A549 (cell line): ENCODE measurements around the gene CDHR5.

ENCODE experiments used
- CEBPB ChIP-seq, 2 experiments: fragments of >200 bp in 1 of 2; sonication (Bioruptor Twin) in 1 of 2; formaldehyde crosslinking in 1 of 2; IDR thresholded peaks; 2 replicates each; pipeline ENCODE4 v1.6.1; 2012 to 2016
- CHD2 ChIP-seq: fragments of 150-350 bp; IDR thresholded peaks from 2 replicates; pipeline ENCODE4 v1.6.1; 2014; ENCODE audit warnings: low read length; ENCODE audit not compliant: partially characterized antibody
- CHD4 ChIP-seq: fragments of 200-600 bp; sonication (generic); IDR thresholded peaks from 2 replicates; pipeline ENCODE4 v1.6.1; 2016; ENCODE audit warnings: antibody characterized with exemption, mild to moderate bottlenecking, borderline replicate concordance
- EP300 ChIP-seq, 2 experiments: fragments of >200 bp; sonication (Bioruptor Twin); formaldehyde crosslinking; IDR thresholded peaks; 2 replicates in 1 of 2; 3 replicates in 1 of 2; pipeline ENCODE4 v1.6.1; 2016 to 2017
- JUN ChIP-seq, 2 experiments: fragments of >200 bp; sonication (Bioruptor Twin); formaldehyde crosslinking; IDR thresholded peaks; 2 replicates in 1 of 2; 3 replicates in 1 of 2; pipeline ENCODE4 v1.6.1; 2016 to 2017
- KDM5A ChIP-seq: fragments of 200-600 bp; sonication (generic); IDR thresholded peaks from 2 replicates; pipeline ENCODE4 v1.6.1; 2016; ENCODE audit warnings: antibody characterized with exemption, mild to moderate bottlenecking
- POLR2A ChIP-seq: IDR thresholded peaks from 2 replicates; pipeline ENCODE4 v1.6.1; 2012; ENCODE audit warnings: mild to moderate bottlenecking, low read length
- RCOR1 ChIP-seq: fragments of 150-350 bp; IDR thresholded peaks from 2 replicates; pipeline ENCODE4 v1.6.1; 2014; ENCODE audit warnings: antibody characterized with exemption, low read length, low read depth
- TF ChIP-seq, protein P1 (sequence below): fragments of 150-350 bp; IDR thresholded peaks from 2 replicates; pipeline ENCODE4 v1.6.1; 2014; ENCODE audit warnings: low read depth, mild to moderate bottlenecking, low read length
- TF ChIP-seq, protein P2 (sequence below): fragments of >200 bp; sonication (Bioruptor Twin); formaldehyde crosslinking; IDR thresholded peaks from 3 replicates; pipeline ENCODE4 v1.6.1; 2016
- TF ChIP-seq, protein P3 (sequence below): fragments of 450-650 bp; IDR thresholded peaks from 2 replicates; pipeline ENCODE4 v1.6.1; 2014; ENCODE audit warnings: antibody characterized with exemption
- TF ChIP-seq, protein P4 (sequence below): fragments of >200 bp; sonication (Bioruptor Twin); formaldehyde crosslinking; IDR thresholded peaks from 3 replicates; pipeline ENCODE4 v1.5.1; 2016
- TF ChIP-seq, protein P5 (sequence below): fragments of 200-600 bp; sonication (generic); IDR thresholded peaks from 2 replicates; pipeline ENCODE4 v1.6.1; 2016; ENCODE audit warnings: antibody characterized with exemption, mild to moderate bottlenecking, moderate library complexity

DNA sequence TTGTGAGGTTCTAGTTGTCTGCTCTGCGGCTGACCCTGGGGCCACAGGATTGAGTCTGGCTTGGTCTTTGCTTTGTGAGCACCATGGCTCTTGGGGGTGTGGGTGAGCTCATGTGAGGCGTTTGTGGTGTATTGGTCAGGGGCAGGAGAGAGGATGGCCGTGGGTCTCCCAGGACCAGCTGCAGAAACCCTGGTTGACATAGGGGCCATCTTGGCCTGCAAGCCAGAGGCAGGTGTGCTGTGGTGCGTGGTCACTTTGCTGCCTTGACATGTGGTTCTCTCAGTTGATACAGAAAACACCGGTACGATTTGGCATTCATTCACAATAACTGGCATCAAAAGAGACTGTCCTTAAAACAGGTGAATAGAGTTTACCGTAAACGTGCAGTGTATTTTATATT lies 37.2 kb downstream of the CDHR5 start:
- TF ChIP-seq CEBPB (IDR thresholded peaks at IDR 0.05): no peak
- TF ChIP-seq, protein P1, sequence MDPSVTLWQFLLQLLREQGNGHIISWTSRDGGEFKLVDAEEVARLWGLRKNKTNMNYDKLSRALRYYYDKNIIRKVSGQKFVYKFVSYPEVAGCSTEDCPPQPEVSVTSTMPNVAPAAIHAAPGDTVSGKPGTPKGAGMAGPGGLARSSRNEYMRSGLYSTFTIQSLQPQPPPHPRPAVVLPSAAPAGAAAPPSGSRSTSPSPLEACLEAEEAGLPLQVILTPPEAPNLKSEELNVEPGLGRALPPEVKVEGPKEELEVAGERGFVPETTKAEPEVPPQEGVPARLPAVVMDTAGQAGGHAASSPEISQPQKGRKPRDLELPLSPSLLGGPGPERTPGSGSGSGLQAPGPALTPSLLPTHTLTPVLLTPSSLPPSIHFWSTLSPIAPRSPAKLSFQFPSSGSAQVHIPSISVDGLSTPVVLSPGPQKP: no peak
- TF ChIP-seq, protein P2, sequence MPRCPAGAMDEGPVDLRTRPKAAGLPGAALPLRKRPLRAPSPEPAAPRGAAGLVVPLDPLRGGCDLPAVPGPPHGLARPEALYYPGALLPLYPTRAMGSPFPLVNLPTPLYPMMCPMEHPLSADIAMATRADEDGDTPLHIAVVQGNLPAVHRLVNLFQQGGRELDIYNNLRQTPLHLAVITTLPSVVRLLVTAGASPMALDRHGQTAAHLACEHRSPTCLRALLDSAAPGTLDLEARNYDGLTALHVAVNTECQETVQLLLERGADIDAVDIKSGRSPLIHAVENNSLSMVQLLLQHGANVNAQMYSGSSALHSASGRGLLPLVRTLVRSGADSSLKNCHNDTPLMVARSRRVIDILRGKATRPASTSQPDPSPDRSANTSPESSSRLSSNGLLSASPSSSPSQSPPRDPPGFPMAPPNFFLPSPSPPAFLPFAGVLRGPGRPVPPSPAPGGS: no peak
- no peak for TF ChIP-seq CHD4
- TF ChIP-seq, protein P3, sequence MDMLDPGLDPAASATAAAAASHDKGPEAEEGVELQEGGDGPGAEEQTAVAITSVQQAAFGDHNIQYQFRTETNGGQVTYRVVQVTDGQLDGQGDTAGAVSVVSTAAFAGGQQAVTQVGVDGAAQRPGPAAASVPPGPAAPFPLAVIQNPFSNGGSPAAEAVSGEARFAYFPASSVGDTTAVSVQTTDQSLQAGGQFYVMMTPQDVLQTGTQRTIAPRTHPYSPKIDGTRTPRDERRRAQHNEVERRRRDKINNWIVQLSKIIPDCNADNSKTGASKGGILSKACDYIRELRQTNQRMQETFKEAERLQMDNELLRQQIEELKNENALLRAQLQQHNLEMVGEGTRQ: no peak
- TF ChIP-seq CHD2: no peak
- TF ChIP-seq, protein P4, sequence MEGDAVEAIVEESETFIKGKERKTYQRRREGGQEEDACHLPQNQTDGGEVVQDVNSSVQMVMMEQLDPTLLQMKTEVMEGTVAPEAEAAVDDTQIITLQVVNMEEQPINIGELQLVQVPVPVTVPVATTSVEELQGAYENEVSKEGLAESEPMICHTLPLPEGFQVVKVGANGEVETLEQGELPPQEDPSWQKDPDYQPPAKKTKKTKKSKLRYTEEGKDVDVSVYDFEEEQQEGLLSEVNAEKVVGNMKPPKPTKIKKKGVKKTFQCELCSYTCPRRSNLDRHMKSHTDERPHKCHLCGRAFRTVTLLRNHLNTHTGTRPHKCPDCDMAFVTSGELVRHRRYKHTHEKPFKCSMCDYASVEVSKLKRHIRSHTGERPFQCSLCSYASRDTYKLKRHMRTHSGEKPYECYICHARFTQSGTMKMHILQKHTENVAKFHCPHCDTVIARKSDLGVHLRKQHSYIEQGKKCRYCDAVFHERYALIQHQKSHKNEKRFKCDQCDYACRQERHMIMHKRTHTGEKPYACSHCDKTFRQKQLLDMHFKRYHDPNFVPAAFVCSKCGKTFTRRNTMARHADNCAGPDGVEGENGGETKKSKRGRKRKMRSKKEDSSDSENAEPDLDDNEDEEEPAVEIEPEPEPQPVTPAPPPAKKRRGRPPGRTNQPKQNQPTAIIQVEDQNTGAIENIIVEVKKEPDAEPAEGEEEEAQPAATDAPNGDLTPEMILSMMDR: no peak
- TF ChIP-seq JUN (IDR thresholded peaks at IDR 0.05): no peak
- TF ChIP-seq KDM5A: no peak
- TF ChIP-seq, protein P5, sequence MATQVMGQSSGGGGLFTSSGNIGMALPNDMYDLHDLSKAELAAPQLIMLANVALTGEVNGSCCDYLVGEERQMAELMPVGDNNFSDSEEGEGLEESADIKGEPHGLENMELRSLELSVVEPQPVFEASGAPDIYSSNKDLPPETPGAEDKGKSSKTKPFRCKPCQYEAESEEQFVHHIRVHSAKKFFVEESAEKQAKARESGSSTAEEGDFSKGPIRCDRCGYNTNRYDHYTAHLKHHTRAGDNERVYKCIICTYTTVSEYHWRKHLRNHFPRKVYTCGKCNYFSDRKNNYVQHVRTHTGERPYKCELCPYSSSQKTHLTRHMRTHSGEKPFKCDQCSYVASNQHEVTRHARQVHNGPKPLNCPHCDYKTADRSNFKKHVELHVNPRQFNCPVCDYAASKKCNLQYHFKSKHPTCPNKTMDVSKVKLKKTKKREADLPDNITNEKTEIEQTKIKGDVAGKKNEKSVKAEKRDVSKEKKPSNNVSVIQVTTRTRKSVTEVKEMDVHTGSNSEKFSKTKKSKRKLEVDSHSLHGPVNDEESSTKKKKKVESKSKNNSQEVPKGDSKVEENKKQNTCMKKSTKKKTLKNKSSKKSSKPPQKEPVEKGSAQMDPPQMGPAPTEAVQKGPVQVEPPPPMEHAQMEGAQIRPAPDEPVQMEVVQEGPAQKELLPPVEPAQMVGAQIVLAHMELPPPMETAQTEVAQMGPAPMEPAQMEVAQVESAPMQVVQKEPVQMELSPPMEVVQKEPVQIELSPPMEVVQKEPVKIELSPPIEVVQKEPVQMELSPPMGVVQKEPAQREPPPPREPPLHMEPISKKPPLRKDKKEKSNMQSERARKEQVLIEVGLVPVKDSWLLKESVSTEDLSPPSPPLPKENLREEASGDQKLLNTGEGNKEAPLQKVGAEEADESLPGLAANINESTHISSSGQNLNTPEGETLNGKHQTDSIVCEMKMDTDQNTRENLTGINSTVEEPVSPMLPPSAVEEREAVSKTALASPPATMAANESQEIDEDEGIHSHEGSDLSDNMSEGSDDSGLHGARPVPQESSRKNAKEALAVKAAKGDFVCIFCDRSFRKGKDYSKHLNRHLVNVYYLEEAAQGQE: no peak
- TF ChIP-seq EP300 (IDR thresholded peaks at IDR 0.05): no peak
- TF ChIP-seq POLR2A: no peak
- no peak for TF ChIP-seq RCOR1
